Thymus (tissue), 11 donors: ENCODE results near the gene USH1C. TPM values are rescaled to one million over a fixed set of nuclear protein-coding genes. Genes with fewer than 3 reads are reported as not detected.

ENCODE experiments used
- DNase-seq, 9 donors: peaks; one replicate each; pipeline ENCODE4 v3.0.0-alpha.2; 2013; ENCODE audit warnings: low spot score in 9 of 9, low read depth in 6 of 9, missing footprints in 1 of 9
- H3K27ac ChIP-seq, 2 donors: one replicate each; pipeline ENCODE4 v1.5.1; 2013; ENCODE audit warnings: control low read depth in 1 of 2, low read depth in 1 of 2, low read length in 1 of 2, mild to moderate bottlenecking in 1 of 2, moderate library complexity in 1 of 2
- H3K27me3 ChIP-seq, 2 donors: one replicate each; pipeline ENCODE4 v1.5.1; 2013; ENCODE audit warnings: low read length in 1 of 2; ENCODE audit not compliant: control insufficient read depth in 2 of 2, insufficient read depth in 1 of 2
- H3K36me3 ChIP-seq, 2 donors: one replicate each; pipeline ENCODE4 v1.5.1; 2013; ENCODE audit warnings: low read length in 1 of 2, mild to moderate bottlenecking in 1 of 2, moderate library complexity in 1 of 2; ENCODE audit not compliant: control insufficient read depth in 2 of 2, insufficient read depth in 2 of 2
- H3K4me1 ChIP-seq, 2 donors: one replicate each; pipeline ENCODE4 v1.5.1; 2013; ENCODE audit warnings: low read length in 2 of 2; ENCODE audit not compliant: control insufficient read depth in 2 of 2, insufficient read depth in 2 of 2
- H3K4me3 ChIP-seq, 2 donors: one replicate each; pipeline ENCODE4 v1.5.1; 2013; ENCODE audit warnings: low read length in 2 of 2, control low read depth in 1 of 2, mild to moderate bottlenecking in 1 of 2
- H3K9me3 ChIP-seq, 2 donors: one replicate each; pipeline ENCODE4 v1.5.1; 2013; ENCODE audit warnings: low read length in 1 of 2, mild to moderate bottlenecking in 1 of 2; ENCODE audit not compliant: control insufficient read depth in 2 of 2, insufficient read depth in 1 of 2
- WGBS: extraction: QIAGEN DNeasy Blood & Tissue Kit; methylation state at CpG from one replicate; pipeline ENCODE4 v1.1.7; 2013; 5-methylcytosine and 5-hydroxymethylcytosine counted together
- polyA plus RNA-seq: library from polyadenylated mRNA; stranded (reverse); fragments of 200-250 nt; gene quantifications from one replicate; pipeline ENCODE4 v1.2.3, GENCODE V29; 2013
- total RNA-seq: library from RNA; stranded (reverse); fragments of 120-200 nt; gene quantifications from one replicate; pipeline ENCODE4 v1.2.4, GENCODE V29; 2013
- donor health status: healthy.

USH1C gene
- total and polyA plus RNA-seq, 2 donors: 0.24 to 0.57 TPM

DNA sequence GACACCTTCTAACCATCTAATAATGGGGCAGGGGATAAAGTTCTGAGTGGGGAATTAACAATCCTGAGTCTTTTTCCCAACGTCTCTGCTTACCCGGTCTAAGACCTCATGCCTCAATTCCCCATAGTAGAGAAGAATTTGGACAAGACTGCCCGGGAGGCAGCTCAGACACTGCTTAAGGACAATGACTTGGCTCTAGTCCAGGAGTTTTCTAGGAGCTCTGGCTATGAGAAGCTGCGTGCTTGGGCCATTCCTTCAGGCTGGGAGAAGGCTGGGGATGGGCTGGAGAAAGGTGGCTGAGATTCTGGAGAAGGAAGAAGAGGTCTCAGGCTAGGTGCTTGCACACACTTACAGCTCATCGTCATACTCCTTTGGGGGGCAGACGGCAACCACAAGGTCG is 47.8 kb downstream of the USH1C start:
- Histone ChIP-seq H3K36me3 (no peaks in the 10 kb centered on the region), H3K27me3 (no peaks in the 10 kb centered on the region), H3K9me3 (no peaks in the 10 kb centered on the region), H3K27ac (no peak overlapping the region), H3K4me1 (no peaks in the 10 kb centered on the region), H3K4me3 (no peak overlapping the region)
- 90% methylated on average over 7 of the region's 7 CpGs for WGBS
- DNase-seq: no peak

DNA sequence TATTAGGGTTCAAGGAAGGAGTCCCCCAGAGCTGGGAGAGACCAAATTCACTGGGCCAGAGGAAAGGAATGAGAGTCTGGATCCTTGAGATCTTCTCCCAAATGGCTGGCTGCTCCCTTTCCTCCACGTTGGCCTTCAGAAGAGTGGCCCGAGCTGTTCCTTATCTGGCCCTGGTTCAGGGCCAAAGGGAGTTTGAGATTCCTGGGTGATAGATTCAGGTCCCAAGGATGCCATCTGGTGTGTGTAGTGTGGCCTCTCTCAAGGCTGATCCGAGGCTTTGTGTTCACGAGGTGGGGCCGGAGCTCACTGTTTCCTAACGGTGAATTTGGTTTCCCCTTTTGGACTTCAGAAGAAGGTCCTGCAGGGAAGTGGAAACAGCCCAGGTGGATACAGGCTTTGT is 50.2 kb downstream of the USH1C start:
- Histone ChIP-seq H3K9me3 (no peaks in the 10 kb centered on the region), H3K27me3 (peaks cover 0 to 3% of the 10 kb centered on the region in 2 donors), H3K4me3 (no peak overlapping the region), H3K36me3 (no peaks in the 10 kb centered on the region), H3K27ac (no peak overlapping the region), H3K4me1 (no peaks in the 10 kb centered on the region)
- 79% methylated on average over 6 of the region's 6 CpGs for WGBS
- DNase-seq: no peak

- Histone ChIP-seq H3K27me3 (peaks cover 3 to 4% of the 10 kb centered on the region in 2 donors), H3K4me3 (no peak overlapping the region), H3K9me3 (no peaks in the 10 kb centered on the region), H3K4me1 (no peaks in the 10 kb centered on the region), H3K27ac (no peak overlapping the region), H3K36me3 (no peaks in the 10 kb centered on the region)
- no peak for DNase-seq
- 98% methylated on average over 4 of the region's 4 CpGs for WGBS
Observed at GRCh38 chr11:17490938-17491337, 53.3 kb downstream of the USH1C start.

DNA sequence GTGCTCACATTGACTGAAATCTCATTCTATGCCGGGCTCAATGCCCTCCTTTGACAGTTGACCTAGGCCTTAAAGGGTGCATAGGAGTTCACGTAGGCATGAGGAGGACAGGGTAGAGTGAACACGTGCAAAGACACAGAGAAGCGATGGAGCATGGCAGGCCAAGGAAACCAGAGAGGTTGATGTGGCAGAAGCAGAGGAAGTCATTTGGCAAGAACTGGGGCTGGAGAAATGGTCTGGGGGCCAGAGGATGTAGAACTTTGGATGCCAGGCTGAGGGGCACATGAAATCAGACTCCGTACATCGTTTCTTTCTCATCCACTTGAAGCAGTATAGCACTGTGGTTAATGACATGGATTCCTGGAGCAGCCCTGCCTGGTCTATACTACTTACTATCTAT is 54.0 kb downstream of the USH1C start:
- no peaks in the 10 kb centered on the region for H3K36me3 ChIP-seq
- no peaks in the 10 kb centered on the region for H3K9me3 ChIP-seq
- no peaks in the 10 kb centered on the region for H3K4me1 ChIP-seq
- no peak overlapping the region for H3K27ac ChIP-seq
- WGBS: 93% methylated on average over 6 of the region's 6 CpGs
- no peak for DNase-seq
- peaks cover 3 to 4% of the 10 kb centered on the region in 2 donors for H3K27me3 ChIP-seq
- no peak overlapping the region for H3K4me3 ChIP-seq

DNA sequence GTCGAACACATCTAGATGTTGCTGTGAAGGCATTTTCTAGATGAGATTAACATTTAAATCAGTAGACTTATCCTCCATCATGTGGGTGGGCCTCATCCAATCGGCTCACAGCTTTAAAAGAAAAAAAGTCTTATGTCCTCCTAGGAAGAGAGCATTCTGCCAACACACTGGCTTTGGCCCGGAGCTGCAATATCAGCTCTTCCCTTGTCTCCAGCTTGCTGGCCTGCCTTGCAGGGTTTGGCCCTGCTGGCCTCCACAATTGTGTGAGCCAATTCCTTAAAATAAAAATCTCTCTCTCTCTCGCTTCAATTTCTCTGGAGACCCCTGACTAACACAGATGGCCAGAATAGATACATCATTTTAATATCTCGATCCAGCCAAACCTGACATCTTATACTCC is 54.5 kb downstream of the USH1C start:
- Histone ChIP-seq H3K9me3 (no peaks in the 10 kb centered on the region), H3K36me3 (no peaks in the 10 kb centered on the region), H3K4me1 (no peaks in the 10 kb centered on the region), H3K27me3 (peaks cover 3 to 6% of the 10 kb centered on the region in 2 donors), H3K27ac (no peak overlapping the region), H3K4me3 (no peak overlapping the region)
- DNase-seq: no peak
- WGBS: 97% methylated on average over 5 of the region's 5 CpGs

GRCh38 chr11:17488563-17488962 is 55.7 kb downstream of the USH1C start:
- H3K4me3 ChIP-seq: no peak overlapping the region
- no peaks in the 10 kb centered on the region for H3K9me3 ChIP-seq
- H3K36me3 ChIP-seq: no peaks in the 10 kb centered on the region
- no peak for DNase-seq
- 89% methylated on average over 1 of the region's 1 CpG for WGBS
- H3K27ac ChIP-seq: no peak overlapping the region
- no peaks in the 10 kb centered on the region for H3K4me1 ChIP-seq
- peaks cover 3 to 6% of the 10 kb centered on the region in 2 donors for H3K27me3 ChIP-seq

DNA sequence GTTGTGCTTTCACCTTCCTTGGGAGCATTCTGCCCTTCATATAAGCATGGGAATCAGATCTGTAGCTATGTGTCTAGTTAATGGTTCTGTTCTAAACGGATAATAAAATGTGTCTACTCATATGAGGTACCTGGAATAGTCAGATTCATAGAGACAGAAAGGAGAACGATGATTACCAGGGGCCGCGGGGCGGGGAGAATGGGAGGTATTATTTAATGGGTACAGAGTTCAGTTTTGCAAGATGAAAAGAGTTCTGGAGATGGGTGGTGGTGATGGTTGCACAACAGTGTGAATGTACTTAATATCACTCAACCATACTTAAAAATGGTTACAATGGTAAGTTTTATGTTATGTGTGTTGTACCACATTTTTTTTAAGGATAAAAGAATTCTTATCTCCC is 57.6 kb downstream of the USH1C start:
- Histone ChIP-seq H3K36me3 (no peaks in the 10 kb centered on the region), H3K4me1 (no peaks in the 10 kb centered on the region), H3K27ac (no peak overlapping the region), H3K27me3 (peaks cover 3 to 6% of the 10 kb centered on the region in 2 donors), H3K4me3 (no peak overlapping the region), H3K9me3 (no peaks in the 10 kb centered on the region)
- DNase-seq: no peak
- whole genome bisulfite sequencing: 96% methylated on average over 5 of the region's 5 CpGs

- no peaks in the 10 kb centered on the region for H3K36me3 ChIP-seq
- WGBS: 81% methylated on average over 2 of the region's 2 CpGs
- H3K9me3 ChIP-seq: no peaks in the 10 kb centered on the region
- H3K27ac ChIP-seq: no peak overlapping the region
- H3K4me1 ChIP-seq: no peaks in the 10 kb centered on the region
- no peak overlapping the region for H3K4me3 ChIP-seq
- DNase-seq: no peak
- peaks cover 0 to 22% of the 10 kb centered on the region in 2 donors for H3K27me3 ChIP-seq
Observed at GRCh38 chr11:17483505-17483904, 60.7 kb downstream of the USH1C start.

- WGBS: 98% methylated on average over 5 of the region's 5 CpGs
- no peak for DNase-seq
Observed at GRCh38 chr11:17481905-17482304, 62.3 kb downstream of the USH1C start.

More at GRCh38 chr11:17481905-17482304, 62.3 kb downstream of the USH1C start:
- Histone ChIP-seq H3K36me3 (no peaks in the 10 kb centered on the region), H3K9me3 (no peaks in the 10 kb centered on the region), H3K27ac (no peak overlapping the region), H3K27me3 (peaks cover 15 to 36% of the 10 kb centered on the region in 2 donors), H3K4me3 (no peak overlapping the region), H3K4me1 (no peaks in the 10 kb centered on the region)
